Osteoblast (primary cell): ENCODE measurements around the gene CPZ. TPM values are rescaled to one million over a fixed set of nuclear protein-coding genes. Genes with fewer than 3 reads are reported as not detected.
A peak's percentile ranks its signal among the peaks of the same experiment; 100 is the strongest.

Experiments
- DNase-seq: peaks from one replicate; pipeline ENCODE4 v3.0.0; 2011; ENCODE audit warnings: low spot score, mixed read lengths; ENCODE audit not compliant: insufficient read length; ENCODE audit errors: missing footprints
- H2AFZ ChIP-seq: 2 replicates; pipeline ENCODE4 v1.6.0; 2011; ENCODE audit warnings: mild to moderate bottlenecking, low read length
- H3K27ac ChIP-seq: 2 replicates; pipeline ENCODE4 v1.5.1; 2011; ENCODE audit warnings: mild to moderate bottlenecking, low read depth, low read length, moderate library complexity
- H3K27me3 ChIP-seq: 2 replicates; pipeline ENCODE4 v1.6.0; 2012; ENCODE audit warnings: mild to moderate bottlenecking, control low read depth, inconsistent platforms, low read length, moderate library complexity; ENCODE audit not compliant: insufficient read depth
- H3K36me3 ChIP-seq: 2 replicates; pipeline ENCODE4 v1.5.1; 2011; ENCODE audit warnings: mild to moderate bottlenecking, low read length, control low read depth, moderate library complexity; ENCODE audit not compliant: insufficient read depth
- H3K4me1 ChIP-seq: 2 replicates; pipeline ENCODE4 v1.5.1; 2011; ENCODE audit warnings: mild to moderate bottlenecking, low read length, control low read depth, moderate library complexity; ENCODE audit not compliant: insufficient read depth
- H3K4me2 ChIP-seq: 2 replicates; pipeline ENCODE4 v1.6.0; 2011; ENCODE audit warnings: mild to moderate bottlenecking, low read length; ENCODE audit not compliant: insufficient read depth
- H3K4me3 ChIP-seq: fragments of 200-600 bp; sonication (generic); 3 replicates; pipeline ENCODE4 v1.5.1; 2012; ENCODE audit warnings: mild to moderate bottlenecking, low read length, inconsistent platforms; ENCODE audit not compliant: insufficient read depth
- H3K79me2 ChIP-seq: 2 replicates; pipeline ENCODE4 v1.6.0; 2012; ENCODE audit warnings: mild to moderate bottlenecking, low read length, control low read depth, inconsistent platforms; ENCODE audit not compliant: insufficient read depth
- H3K9me3 ChIP-seq: 2 replicates; pipeline ENCODE4 v1.5.1; 2011; ENCODE audit warnings: low read depth, low read length, control low read depth
- H4K20me1 ChIP-seq: 2 replicates; pipeline ENCODE4 v1.6.0; 2012; ENCODE audit warnings: mild to moderate bottlenecking, low read length, control low read depth; ENCODE audit not compliant: insufficient read depth
- CTCF ChIP-seq: IDR thresholded peaks from 2 replicates; pipeline ENCODE4 v1.5.1; 2011; ENCODE audit warnings: mild to moderate bottlenecking, low read depth, low read length, moderate library complexity; ENCODE audit errors: extremely low read depth
- total RNA-seq: library from RNA; depleted of rRNA; stranded (reverse); fragments of >200 nt; gene quantifications from 2 replicates; pipeline ENCODE4 v1.2.3, GENCODE V29; 2012

Gene CPZ
- total RNA-seq, 1 donor: 44.5 TPM

- no peak for TF ChIP-seq CTCF
- no peak overlapping the region for H3K4me3 ChIP-seq
- peak; percentile 62 for DNase-seq
- H3K9me3 ChIP-seq: no peaks in the 10 kb centered on the region
- H3K4me1 ChIP-seq: no peaks in the 10 kb centered on the region
- no peak overlapping the region for H3K27ac ChIP-seq
- H2AFZ ChIP-seq: no peak overlapping the region
- no peak overlapping the region for H3K4me2 ChIP-seq
- H3K27me3 ChIP-seq: peaks cover 36% of the 10 kb centered on the region
- no peaks in the 10 kb centered on the region for H3K79me2 ChIP-seq
- no peaks in the 10 kb centered on the region for H3K36me3 ChIP-seq
- no peaks in the 10 kb centered on the region for H4K20me1 ChIP-seq
Measured at GRCh38 chr4:8583655-8584025, 8.9 kb upstream of the CPZ start.

GRCh38 chr4:8585186-8585585, 7.4 kb upstream of the CPZ start:
- no peaks in the 10 kb centered on the region for H3K79me2 ChIP-seq
- TF ChIP-seq CTCF: peak; percentile 11
- no peaks in the 10 kb centered on the region for H4K20me1 ChIP-seq
- H2AFZ ChIP-seq: no peak overlapping the region
- no peak overlapping the region for H3K27ac ChIP-seq
- peaks cover 33% of the 10 kb centered on the region for H3K27me3 ChIP-seq
- H3K4me2 ChIP-seq: no peak overlapping the region
- no peaks in the 10 kb centered on the region for H3K9me3 ChIP-seq
- no peaks in the 10 kb centered on the region for H3K4me1 ChIP-seq
- DNase-seq: peak; percentile 82
- no peak overlapping the region for H3K4me3 ChIP-seq
- H3K36me3 ChIP-seq: no peaks in the 10 kb centered on the region

GRCh38 chr4:8585721-8586212, 6.8 kb upstream of the CPZ start:
- H4K20me1 ChIP-seq: no peaks in the 10 kb centered on the region
- peaks cover 36% of the 10 kb centered on the region for H3K27me3 ChIP-seq
- H3K79me2 ChIP-seq: no peaks in the 10 kb centered on the region
- no peak overlapping the region for H2AFZ ChIP-seq
- peak; percentile 38 for DNase-seq
- no peak overlapping the region for H3K4me2 ChIP-seq
- H3K4me1 ChIP-seq: no peaks in the 10 kb centered on the region
- no peak for TF ChIP-seq CTCF
- H3K4me3 ChIP-seq: no peak overlapping the region
- no peak overlapping the region for H3K27ac ChIP-seq
- H3K36me3 ChIP-seq: no peaks in the 10 kb centered on the region
- H3K9me3 ChIP-seq: no peaks in the 10 kb centered on the region

GRCh38 chr4:8586246-8586645, 6.3 kb upstream of the CPZ start:
- Histone ChIP-seq H3K9me3 (no peaks in the 10 kb centered on the region), H2AFZ (no peak overlapping the region), H3K36me3 (no peaks in the 10 kb centered on the region), H3K27ac (no peak overlapping the region), H3K4me1 (no peaks in the 10 kb centered on the region), H4K20me1 (no peaks in the 10 kb centered on the region), H3K4me2 (no peak overlapping the region), H3K79me2 (no peaks in the 10 kb centered on the region), H3K27me3 (peaks cover 35% of the 10 kb centered on the region), H3K4me3 (no peak overlapping the region)
- no peak for TF ChIP-seq CTCF
- DNase-seq: peak; percentile 51
